IMR-90 (cell line): ENCODE data around the gene AFMID. TPM values are rescaled to one million over a fixed set of nuclear protein-coding genes. Genes with fewer than 3 reads are reported as not detected.

Source experiments
- ATAC-seq: fragments of 200-7000 bp; cut with Tn5 transposase; 2 replicates; pipeline ENCODE4 v1.9.1; 2020; ENCODE audit warnings: low read depth, mild to moderate bottlenecking, moderate library complexity
- BruUV-seq: library from RNA; stranded (reverse); fragments of 400-500 nt; replicated peaks from 2 replicates; lab custom pipeline; 2021; lab: Mats Ljungman, UMichigan
- CTCF ChIA-PET: fragments of 300-600 bp; formaldehyde crosslinking; extraction: SDS; loops from one replicate; lab custom pipeline; 2021; ENCODE audit warnings: antibody characterized with exemption; lab: Yijun Ruan, JAX
- POLR2A ChIA-PET: fragments of 300-600 bp; sonication (Branson Sonifier 250); formaldehyde crosslinking; loops from one replicate; lab custom pipeline; 2022; ENCODE audit warnings: antibody characterized with exemption; ENCODE audit not compliant: unreplicated experiment; lab: Charles Lee
- DNase-seq: peaks from one replicate; pipeline ENCODE4 v3.0.0; 2013
- H2AFZ ChIP-seq: replicated peaks from 2 replicates; pipeline ENCODE3; 2013; ENCODE audit warnings: low read length, mild to moderate bottlenecking; ENCODE audit not compliant: poor library complexity
- H2AK5ac ChIP-seq: 2 replicates; pipeline ENCODE4 v1.6.1; 2013; ENCODE audit warnings: low read depth, low read length, inconsistent platforms
- H2AK9ac ChIP-seq: replicated peaks from 2 replicates; pipeline ENCODE3; 2013; ENCODE audit warnings: mild to moderate bottlenecking, low read depth, low read length, moderate library complexity; ENCODE audit not compliant: poor library complexity
- H2BK120ac ChIP-seq: 2 replicates; pipeline ENCODE4 v1.6.1; 2013; ENCODE audit warnings: low read depth, low read length, inconsistent platforms
- H2BK15ac ChIP-seq: 3 replicates; pipeline ENCODE4 v1.6.1; 2013; ENCODE audit warnings: low read depth, low read length, inconsistent platforms
- H2BK20ac ChIP-seq: 2 replicates; pipeline ENCODE4 v1.6.1; 2013; ENCODE audit warnings: low read depth, mild to moderate bottlenecking, inconsistent platforms, low read length, moderate library complexity
- H2BK5ac ChIP-seq: 2 replicates; pipeline ENCODE4 v1.6.1; 2013; ENCODE audit warnings: mild to moderate bottlenecking, low read depth, low read length, inconsistent platforms; ENCODE audit not compliant: poor library complexity, severe bottlenecking
- H3K14ac ChIP-seq: replicated peaks from 2 replicates; pipeline ENCODE4 v1.6.1; 2013; ENCODE audit warnings: low read depth, low read length, inconsistent platforms
- H3K18ac ChIP-seq: 2 replicates; pipeline ENCODE4 v1.6.1; 2013; ENCODE audit warnings: low read depth, low read length, control low read depth
- H3K23ac ChIP-seq: 2 replicates; pipeline ENCODE4 v1.6.1; 2013; ENCODE audit warnings: low read depth, low read length, inconsistent platforms
- H3K27ac ChIP-seq: 2 replicates; pipeline ENCODE4 v1.5.1; 2013; ENCODE audit warnings: mild to moderate bottlenecking, control low read depth, low read length; ENCODE audit not compliant: insufficient read depth
- H3K27me3 ChIP-seq: 2 replicates; pipeline ENCODE4 v1.6.1; 2013; ENCODE audit warnings: low read length; ENCODE audit not compliant: control insufficient read depth, insufficient read depth
- H3K36me3 ChIP-seq: 2 replicates; pipeline ENCODE4 v1.6.1; 2013; ENCODE audit warnings: low read length, mixed read lengths; ENCODE audit not compliant: control insufficient read depth, insufficient read depth
- H3K4ac ChIP-seq: 2 replicates; pipeline ENCODE4 v1.6.1; 2013; ENCODE audit warnings: low read depth, low read length, inconsistent platforms
- H3K4me1 ChIP-seq: 2 replicates; pipeline ENCODE4 v1.6.1; 2013; ENCODE audit warnings: low read length, mixed read lengths; ENCODE audit not compliant: control insufficient read depth, insufficient read depth
- H3K4me2 ChIP-seq: 2 replicates; pipeline ENCODE4 v1.6.1; 2013; ENCODE audit warnings: low read depth, mild to moderate bottlenecking, control low read depth, low read length, moderate library complexity
- H3K4me3 ChIP-seq: 2 replicates; pipeline ENCODE4 v1.5.1; 2013; ENCODE audit warnings: low read depth, mild to moderate bottlenecking, control low read depth, low read length, moderate library complexity; ENCODE audit not compliant: insufficient read depth
- H3K56ac ChIP-seq: 2 replicates; pipeline ENCODE4 v1.6.1; 2013; ENCODE audit warnings: low read length, inconsistent platforms; ENCODE audit not compliant: insufficient read depth; ENCODE audit errors: extremely low read depth
- H3K79me1 ChIP-seq, 2 experiments: 2 replicates each; pipeline ENCODE4 v1.6.1; 2013; ENCODE audit warnings: low read length in 2 of 2, inconsistent platforms in 1 of 2, low read depth in 1 of 2
- H3K9ac ChIP-seq: 2 replicates; pipeline ENCODE4 v1.6.1; 2013; ENCODE audit warnings: low read depth, low read length, control low read depth
- H3K9me1 ChIP-seq: 2 replicates; pipeline ENCODE4 v1.6.1; 2013; ENCODE audit warnings: low read length, inconsistent platforms; ENCODE audit not compliant: insufficient read depth
- H3K9me3 ChIP-seq: 2 replicates; pipeline ENCODE4 v1.6.1; 2013; ENCODE audit warnings: low read length; ENCODE audit not compliant: control insufficient read depth, insufficient read depth
- H4K20me1 ChIP-seq: 2 replicates; pipeline ENCODE4 v1.6.1; 2013; ENCODE audit warnings: low read length, inconsistent platforms; ENCODE audit not compliant: insufficient read depth
- H4K5ac ChIP-seq: 2 replicates; pipeline ENCODE4 v1.6.1; 2013; ENCODE audit warnings: mild to moderate bottlenecking, low read depth, low read length, control low read depth
- H4K8ac ChIP-seq, 2 experiments: 2 replicates each; pipeline ENCODE4 v1.6.1; 2013; ENCODE audit warnings: low read depth in 2 of 2, low read length in 2 of 2, control low read depth in 1 of 2, inconsistent platforms in 1 of 2
- H4K91ac ChIP-seq: 2 replicates; pipeline ENCODE4 v1.6.1; 2013; ENCODE audit warnings: low read depth, low read length, inconsistent platforms; ENCODE audit not compliant: insufficient read depth
- USF2 ChIP-seq: fragments of 150-350 bp; IDR thresholded peaks from 2 replicates; pipeline ENCODE4 v1.6.1; 2017; ENCODE audit warnings: mild to moderate bottlenecking, antibody characterized with exemption, low read length, low read depth
- WGBS, 2 experiments: methylation state at CpG; one replicate each; pipeline versions ENCODE4 v1.1.5 to v1.1.7; 2013; ENCODE audit warnings: missing lambda C conversion rate in 2 of 2; ENCODE audit not compliant: insufficient read length in 1 of 2; ENCODE audit errors: extremely low coverage in 2 of 2; 5-methylcytosine and 5-hydroxymethylcytosine counted together
- dilution Hi-C: fragments of 300-500 bp; cut with HindIII; formaldehyde crosslinking; loops from one replicate; pipeline ENCODE4 v1.14.3; 2018; ENCODE audit warnings: low sequenced_read_pairs; ENCODE audit not compliant: unreplicated experiment
- in situ Hi-C: fragments of 300-500 bp; cut with MboI; formaldehyde crosslinking; loops from 3 replicates; pipeline ENCODE4 v1.14.3; 2019; ENCODE audit warnings: low sequenced_read_pairs, inconsistent platforms, mixed read lengths
- intact Hi-C: fragments of 100-400 bp; cut with micrococcal nuclease; formaldehyde crosslinking; loops from 2 replicates; pipeline ENCODE4 v1.10.0; 2022
- polyA plus RNA-seq, 3 experiments: library from polyadenylated mRNA; depleted of rRNA; stranded (reverse); fragments of >200 nt; gene quantifications; 2 replicates each; pipeline ENCODE4 v1.2.3, GENCODE V29; 2012; ENCODE audit warnings: low replicate concordance in 1 of 3
- total RNA-seq: library from RNA; depleted of rRNA; stranded (reverse); fragments of >200 nt; gene quantifications from 2 replicates; pipeline ENCODE4 v1.2.3, GENCODE V29; 2012

The AFMID gene
- total and polyA plus RNA-seq, 2 of the 4 experiments (the other 2 are of a cell fraction) = 41.0 to 65.1 TPM

GRCh38 chr17:78146881-78147280, 40.3 kb upstream of the AFMID start:
- Histone ChIP-seq H3K18ac (no peak overlapping the region), H2AFZ (no peak overlapping the region), H2BK5ac (no peak overlapping the region), H3K9me1 (no peaks in the 10 kb centered on the region), H2BK120ac (no peak overlapping the region), H3K4me2 (no peak overlapping the region), H3K4ac (no peak overlapping the region), H3K36me3 (no peaks in the 10 kb centered on the region), H4K8ac (no peak overlapping the region), H4K20me1 (no peaks in the 10 kb centered on the region), H2BK15ac (no peak overlapping the region), H4K5ac (no peak overlapping the region), H3K9ac (no peak overlapping the region), H2BK20ac (no peak overlapping the region), H3K79me1 (no peaks in the 10 kb centered on the region), H3K4me3 (no peak overlapping the region), H3K27me3 (no peaks in the 10 kb centered on the region; the same call in 1 of the 2 replicates), H3K23ac (no peak overlapping the region), H3K14ac (no peak overlapping the region), H3K4me1 (peaks cover 3% of the 10 kb centered on the region; the same call in 1 of the 2 replicates), H4K91ac (no peak overlapping the region), H2AK5ac (no peak overlapping the region; the same call in 1 of the 2 replicates), H3K27ac (no peak overlapping the region), H3K56ac (no peak overlapping the region), H3K9me3 (no peaks in the 10 kb centered on the region), H2AK9ac (no peak overlapping the region)
- no TSS peak for BruUV-seq
- dilution Hi-C loops (no loop called here), intact Hi-C loops (no loop called here), in situ Hi-C loops (no loop called here)
- no peak for DNase-seq
- WGBS, 2 experiments = no CpG with 5 or more reads among the region's 6 CpGs
- ChIA-PET CTCF (no interaction called here), POLR2A (no interaction called here)
- TF ChIP-seq USF2 = no peak
- no peak for ATAC-seq
